Measurements from ENCODE around the gene ARHGAP23.
"Not testable (repeated sequence)": the region's sequence is repeated elsewhere in the genome, so short reads cannot be mapped to it uniquely, and the experiment has no call there.

ARHGAP23 gene

GRCh38 chr17:38530856-38531255 is 102.6 kb downstream of the ARHGAP23 start:
- DNase-seq, result not testable (repeated sequence)

- DNase-seq, result not testable (repeated sequence)
Observed at GRCh38 chr17:38531761-38532160, 103.5 kb downstream of the ARHGAP23 start.

- DNase-seq, result no peak
Observed at GRCh38 chr17:38532451-38532850, 104.2 kb downstream of the ARHGAP23 start.

GRCh38 chr17:38533241-38533640 is 105.0 kb downstream of the ARHGAP23 start:
- no peak for DNase-seq

GRCh38 chr17:38533866-38534497 is 105.7 kb downstream of the ARHGAP23 start:
- DNase-seq, result no peak

GRCh38 chr17:38534498-38534885 is 106.2 kb downstream of the ARHGAP23 start:
- no peak for DNase-seq

- DNase-seq, result no peak
Observed at GRCh38 chr17:38535886-38536285, 107.6 kb downstream of the ARHGAP23 start.

- DNase-seq, result no peak
Observed at GRCh38 chr17:38536661-38537060, 108.4 kb downstream of the ARHGAP23 start.

- DNase-seq, result no peak
Observed at GRCh38 chr17:38538906-38539305, 110.6 kb downstream of the ARHGAP23 start.

- no peak for DNase-seq
Observed at GRCh38 chr17:38539386-38539785, 111.1 kb downstream of the ARHGAP23 start.

- no peak for DNase-seq
Observed at GRCh38 chr17:38540514-38541045, 112.3 kb downstream of the ARHGAP23 start.

GRCh38 chr17:38541281-38541680 is 113.0 kb downstream of the ARHGAP23 start:
- DNase-seq, result no peak

- DNase-seq, result no peak
Observed at GRCh38 chr17:38542286-38542685, 114.0 kb downstream of the ARHGAP23 start.

GRCh38 chr17:38543403-38544174 is 115.3 kb downstream of the ARHGAP23 start:
- DNase-seq, result no peak

GRCh38 chr17:38544175-38544838 is 116.0 kb downstream of the ARHGAP23 start:
- DNase-seq, result no peak

GRCh38 chr17:38544839-38545209 is 116.6 kb downstream of the ARHGAP23 start:
- DNase-seq, result no peak

- DNase-seq, result no peak
Observed at GRCh38 chr17:38545531-38546225, 117.4 kb downstream of the ARHGAP23 start.

GRCh38 chr17:38546396-38546795 is 118.1 kb downstream of the ARHGAP23 start:
- no peak for DNase-seq

GRCh38 chr17:38547444-38547843 is 119.2 kb downstream of the ARHGAP23 start:
- DNase-seq, result no peak

- no peak for DNase-seq
Observed at GRCh38 chr17:38549285-38549684, 121.0 kb downstream of the ARHGAP23 start.

GRCh38 chr17:38550661-38551060 is 122.4 kb downstream of the ARHGAP23 start:
- no peak for DNase-seq

- DNase-seq, result no peak
Observed at GRCh38 chr17:38551121-38551520, 122.9 kb downstream of the ARHGAP23 start.

GRCh38 chr17:38552343-38552742 is 124.1 kb downstream of the ARHGAP23 start:
- no peak for DNase-seq
